GM12801 (cell line): ENCODE measurements around the gene SDE2.

ENCODE experiments used
- CTCF ChIP-seq: IDR thresholded peaks from one replicate; pipeline ENCODE4 v1.5.1; 2011; ENCODE audit warnings: control low read depth; ENCODE audit not compliant: insufficient read length; ENCODE audit errors: extremely low read depth

The SDE2 gene

GRCh38 chr1:225996946-225997545 lies 2.1 kb downstream of the SDE2 start:
- TF ChIP-seq CTCF, result no peak

GRCh38 chr1:225995919-225996864 lies 3.0 kb downstream of the SDE2 start:
- no peak for TF ChIP-seq CTCF

GRCh38 chr1:225990705-225991464 lies 8.3 kb downstream of the SDE2 start:
- TF ChIP-seq CTCF, result no peak

GRCh38 chr1:225987491-225988316 lies 11.4 kb downstream of the SDE2 start:
- no peak for TF ChIP-seq CTCF

- no peak for TF ChIP-seq CTCF
Observed at GRCh38 chr1:225981714-225982113, 17.4 kb downstream of the SDE2 start.

GRCh38 chr1:225980005-225980836 lies 18.9 kb downstream of the SDE2 start:
- no peak for TF ChIP-seq CTCF
